Large intestine (tissue), 3 donors: ENCODE data around the gene MTA3. TPM values are rescaled to one million over a fixed set of nuclear protein-coding genes. Genes with fewer than 3 reads are reported as not detected.

ENCODE experiments used
- DNase-seq, 2 donors: peaks; one replicate each; pipeline versions ENCODE4 v3.0.0 to v3.0.0-alpha.2; 2013
- H3K27ac ChIP-seq: one replicate; pipeline ENCODE4 v1.5.1; 2013; ENCODE audit warnings: low read length
- H3K27me3 ChIP-seq: 2 replicates; pipeline ENCODE4 v1.6.1; 2013; ENCODE audit warnings: low read length; ENCODE audit not compliant: control insufficient read depth, insufficient read depth
- H3K36me3 ChIP-seq: 2 replicates; pipeline ENCODE4 v1.6.1; 2013; ENCODE audit warnings: low read length; ENCODE audit not compliant: control insufficient read depth, insufficient read depth
- H3K4me1 ChIP-seq: one replicate; pipeline ENCODE4 v1.6.1; 2013; ENCODE audit warnings: low read length; ENCODE audit not compliant: control insufficient read depth, insufficient read depth
- H3K4me3 ChIP-seq: one replicate; pipeline ENCODE4 v1.5.1; 2013; ENCODE audit warnings: low read length
- H3K9me3 ChIP-seq: one replicate; pipeline ENCODE4 v1.6.1; 2013; ENCODE audit warnings: mild to moderate bottlenecking, low read depth, low read length, moderate library complexity; ENCODE audit not compliant: control insufficient read depth
- WGBS: methylation state at CpG from one replicate; pipeline ENCODE4 v1.1.5; 2013; ENCODE audit warnings: low lambda C conversion rate; ENCODE audit not compliant: insufficient coverage; 5-methylcytosine and 5-hydroxymethylcytosine counted together
- polyA plus RNA-seq: library from polyadenylated mRNA; unstranded; fragments of 120-200 nt; gene quantifications from one replicate; pipeline ENCODE4 v1.2.1, GENCODE V29; 2013

MTA3 gene
- polyA plus RNA-seq, 1 donor, result 34.0 TPM

- DNase-seq, result no peak
- Histone ChIP-seq H3K9me3 (no peaks in the 10 kb centered on the region), H3K27ac (no peak overlapping the region), H3K27me3 (no peaks in the 10 kb centered on the region), H3K4me1 (peaks cover 28% of the 10 kb centered on the region), H3K36me3 (peaks cover 2% of the 10 kb centered on the region), H3K4me3 (no peak overlapping the region)
- WGBS, result 86% methylated on average over 1 of the region's 3 CpGs
Observed at GRCh38 chr2:42566025-42566424, 2.4 kb upstream of the MTA3 start.

DNA sequence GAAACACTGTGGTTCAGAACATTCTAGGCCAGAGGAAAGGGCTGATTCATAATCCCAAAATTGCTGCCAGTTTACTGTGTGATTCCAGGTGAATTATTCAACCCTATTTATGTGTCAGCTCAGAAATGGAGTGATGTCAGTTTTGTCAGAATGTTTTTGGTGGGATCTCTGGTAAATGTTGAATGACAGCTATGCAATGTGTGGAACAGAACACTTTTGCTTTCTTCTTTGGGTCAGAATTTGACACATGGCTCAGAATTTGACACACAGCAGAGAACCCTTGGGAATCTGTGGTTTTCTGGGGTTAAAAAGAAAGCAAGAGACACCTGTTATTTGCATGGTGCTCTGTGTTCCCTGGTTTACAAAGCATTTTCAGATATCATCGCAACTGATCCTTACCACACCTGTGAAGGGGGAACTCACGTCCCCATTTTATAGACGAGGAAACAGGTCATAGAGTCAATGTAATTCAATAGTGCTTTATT, 1.6 kb upstream of the MTA3 start:
- WGBS, result 60% methylated on average over 1 of the region's 3 CpGs
- H3K4me3 ChIP-seq, result no peak overlapping the region
- peaks cover 3% of the 10 kb centered on the region for H3K36me3 ChIP-seq
- H3K27me3 ChIP-seq, result no peaks in the 10 kb centered on the region
- peaks cover 27% of the 10 kb centered on the region for H3K4me1 ChIP-seq
- peak overlapping the region; percentile 76 for H3K27ac ChIP-seq
- no peak for DNase-seq
- H3K9me3 ChIP-seq, result no peaks in the 10 kb centered on the region

GRCh38 chr2:42567364-42567763, 1.1 kb upstream of the MTA3 start:
- H3K4me3 ChIP-seq, result no peak overlapping the region
- WGBS, result 60% methylated on average over 1 of the region's 7 CpGs

GRCh38 chr2:42567806-42568400, 529 bp upstream of the MTA3 start:
- Histone ChIP-seq H3K27me3 (no peaks in the 10 kb centered on the region), H3K4me1 (peaks cover 21% of the 10 kb centered on the region), H3K4me3 (peak overlapping the region; percentile 21), H3K36me3 (peaks cover 7% of the 10 kb centered on the region), H3K9me3 (no peaks in the 10 kb centered on the region), H3K27ac (peak overlapping the region; percentile 76)
- DNase-seq, result peak in 1 of 2 donors; percentile 71
- no CpG with 5 or more reads among the region's 12 CpGs for WGBS

More at GRCh38 chr2:42567364-42567763, 1.1 kb upstream of the MTA3 start:
- peaks cover 26% of the 10 kb centered on the region for H3K4me1 ChIP-seq
- peak overlapping the region; percentile 76 for H3K27ac ChIP-seq
- no peaks in the 10 kb centered on the region for H3K9me3 ChIP-seq
- peaks cover 3% of the 10 kb centered on the region for H3K36me3 ChIP-seq
- DNase-seq, result peak in 1 of 2 donors; percentile 33
- no peaks in the 10 kb centered on the region for H3K27me3 ChIP-seq

GRCh38 chr2:42569116-42569711, 782 bp downstream of the MTA3 start:
- H3K27me3 ChIP-seq, result no peaks in the 10 kb centered on the region
- H3K9me3 ChIP-seq, result no peaks in the 10 kb centered on the region
- H3K36me3 ChIP-seq, result peaks cover 12% of the 10 kb centered on the region
- H3K4me3 ChIP-seq, result peak overlapping the region; percentile 71
- peaks cover 20% of the 10 kb centered on the region for H3K4me1 ChIP-seq
- H3K27ac ChIP-seq, result peak overlapping the region; percentile 68
- peak in 1 of 2 donors; percentile 66 for DNase-seq
- WGBS, result 0% methylated on average over 1 of the region's 20 CpGs

DNA sequence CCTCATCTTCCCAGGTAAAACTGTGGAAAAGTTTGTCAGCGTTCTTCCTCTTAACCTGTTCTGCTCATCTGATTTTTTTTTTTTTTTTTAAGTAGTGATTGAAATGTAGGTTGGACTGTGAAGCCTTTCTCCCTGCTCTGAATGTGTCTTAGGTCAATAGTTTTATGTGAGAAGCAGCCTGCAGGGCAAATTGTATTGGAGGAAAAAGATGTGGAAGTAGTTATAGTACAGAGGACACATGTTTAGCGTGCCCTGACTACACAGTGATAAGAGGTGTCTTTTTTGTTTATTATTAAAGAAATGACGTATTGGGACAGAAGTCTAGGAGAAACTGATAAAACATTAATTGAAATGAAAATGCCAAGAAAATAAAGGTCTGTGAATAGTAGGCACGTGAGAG, 1.5 kb downstream of the MTA3 start:
- Histone ChIP-seq H3K27me3 (no peaks in the 10 kb centered on the region), H3K4me3 (peak overlapping the region; percentile 71), H3K27ac (peak overlapping the region; percentile 68), H3K36me3 (peaks cover 18% of the 10 kb centered on the region), H3K9me3 (no peaks in the 10 kb centered on the region), H3K4me1 (peaks cover 20% of the 10 kb centered on the region)
- DNase-seq, result peak in 1 of 2 donors; percentile 63
- 5% methylated on average over 2 of the region's 4 CpGs for WGBS

GRCh38 chr2:42572297-42573081, 4.1 kb downstream of the MTA3 start:
- no peak for DNase-seq
- no peak overlapping the region for H3K27ac ChIP-seq
- no peaks in the 10 kb centered on the region for H3K9me3 ChIP-seq
- WGBS, result no CpG with 5 or more reads among the region's 10 CpGs
- peaks cover 30% of the 10 kb centered on the region for H3K36me3 ChIP-seq
- no peaks in the 10 kb centered on the region for H3K27me3 ChIP-seq
- peaks cover 16% of the 10 kb centered on the region for H3K4me1 ChIP-seq
- H3K4me3 ChIP-seq, result no peak overlapping the region

- H3K4me3 ChIP-seq, result no peak overlapping the region
- no CpG with 5 or more reads among the region's 2 CpGs for WGBS
- peaks cover 10% of the 10 kb centered on the region for H3K4me1 ChIP-seq
- H3K27ac ChIP-seq, result no peak overlapping the region
- H3K9me3 ChIP-seq, result no peaks in the 10 kb centered on the region
- peaks cover 30% of the 10 kb centered on the region for H3K36me3 ChIP-seq
- H3K27me3 ChIP-seq, result no peaks in the 10 kb centered on the region
- DNase-seq, result no peak
Observed at GRCh38 chr2:42573256-42573655, 4.8 kb downstream of the MTA3 start.

GRCh38 chr2:42575458-42576064, 7.1 kb downstream of the MTA3 start:
- H3K4me3 ChIP-seq, result no peak overlapping the region
- DNase-seq, result no peak
- peaks cover 44% of the 10 kb centered on the region for H3K36me3 ChIP-seq
- no peaks in the 10 kb centered on the region for H3K27me3 ChIP-seq
- no peaks in the 10 kb centered on the region for H3K9me3 ChIP-seq
- H3K4me1 ChIP-seq, result no peaks in the 10 kb centered on the region
- no peak overlapping the region for H3K27ac ChIP-seq
- WGBS, result 71% methylated on average over 1 of the region's 3 CpGs

DNA sequence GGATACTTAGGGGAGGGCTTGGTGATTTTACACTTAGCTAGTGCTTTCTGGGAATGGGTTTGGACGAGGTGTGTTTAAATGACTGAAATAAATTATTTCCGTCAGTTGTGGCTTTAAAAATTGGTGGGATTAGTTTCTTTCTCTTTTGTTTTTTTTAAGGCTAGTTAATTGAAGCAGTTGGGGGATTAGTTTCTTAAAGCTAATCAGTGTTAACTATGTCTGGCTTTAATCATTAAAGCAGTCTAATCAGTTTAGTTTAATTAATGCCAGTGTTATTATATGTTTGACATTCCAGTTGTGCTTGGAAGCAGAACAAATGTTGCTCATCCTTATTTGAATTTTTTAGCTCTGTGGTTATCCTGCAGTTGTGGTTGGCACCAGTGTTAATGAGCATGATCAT, 10.2 kb downstream of the MTA3 start:
- H3K36me3 ChIP-seq, result peaks cover 45% of the 10 kb centered on the region
- H3K4me3 ChIP-seq, result no peak overlapping the region
- WGBS, result no CpG with 5 or more reads among the region's 2 CpGs
- no peak for DNase-seq
- H3K27ac ChIP-seq, result no peak overlapping the region
- H3K9me3 ChIP-seq, result no peaks in the 10 kb centered on the region
- H3K27me3 ChIP-seq, result no peaks in the 10 kb centered on the region
- H3K4me1 ChIP-seq, result no peaks in the 10 kb centered on the region
